Measurements from ENCODE around the gene MTERF2.

MTERF2 gene

GRCh38 chr12:106950591-106950990, 36.4 kb downstream of the MTERF2 start:
- DNase-seq, result no peak

GRCh38 chr12:106947461-106947860, 39.5 kb downstream of the MTERF2 start:
- DNase-seq, result no peak

- no peak for DNase-seq
These were observed 41.6 kb downstream of the MTERF2 start for GRCh38 chr12:106945261-106945851.

- peak; percentile 68 for DNase-seq
These were observed 44.2 kb downstream of the MTERF2 start for GRCh38 chr12:106942775-106943174.

- DNase-seq, result no peak
These were observed 45.3 kb downstream of the MTERF2 start for GRCh38 chr12:106941481-106942156.

- DNase-seq, result no peak
These were observed 52.7 kb downstream of the MTERF2 start for GRCh38 chr12:106934277-106934676.

Measured in hematopoietic multipotent progenitor cell treated with erythropoietin and hydrocortisone succinate and interleukin-3 and kit ligand, for 6 days (in vitro differentiated cells).